ENCODE measurements around the gene ZNF619.

The ZNF619 gene

DNA sequence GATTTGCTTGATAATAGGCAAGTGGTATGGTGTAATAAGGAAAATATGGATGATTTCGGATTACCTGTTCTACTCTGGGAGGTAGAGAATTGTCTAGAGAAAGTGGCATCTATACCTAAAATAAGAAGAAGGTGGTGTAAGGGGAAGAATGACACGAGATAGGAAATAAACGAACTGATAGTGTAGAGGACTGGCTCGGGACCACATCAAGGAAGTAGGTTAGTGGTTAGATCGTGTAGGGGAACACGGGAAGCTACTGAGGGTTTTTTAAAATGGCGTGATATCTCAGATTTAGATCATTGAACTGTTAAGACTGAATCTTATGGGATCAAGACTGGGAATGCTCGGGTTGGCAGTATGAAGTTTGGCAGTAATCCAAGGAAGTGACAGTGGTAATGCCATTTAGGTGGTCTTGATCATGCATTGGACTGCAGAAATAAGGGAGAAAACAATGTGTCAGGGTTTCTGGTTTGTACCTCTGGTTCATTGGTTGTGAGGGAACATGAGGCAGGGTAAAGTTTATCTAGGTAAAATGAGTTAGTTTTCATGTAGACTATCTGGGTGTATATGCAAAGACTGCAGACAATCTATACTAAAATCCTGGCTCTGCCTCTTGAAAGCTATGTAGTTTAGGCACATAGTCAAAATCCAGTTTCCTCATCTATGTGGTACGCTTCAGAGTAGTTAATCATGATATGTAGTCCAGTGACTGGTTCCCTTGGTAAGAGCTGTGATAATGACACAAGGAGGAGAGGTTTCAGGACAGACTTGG is 12.4 kb upstream of the ZNF619 start:
- no peak for DNase-seq (ENCODE audit: extremely low read depth in 1 of 2, low read depth in 1 of 2)

GRCh38 chr3:40465111-40465407 is 11.9 kb upstream of the ZNF619 start:
- no peak for DNase-seq (ENCODE audit: extremely low read depth in 1 of 2, low read depth in 1 of 2)

- DNase-seq (ENCODE audit: extremely low read depth in 1 of 2, low read depth in 1 of 2): no peak
Measured at GRCh38 chr3:40465456-40465855, 11.5 kb upstream of the ZNF619 start.

GRCh38 chr3:40468018-40468417 is 8.9 kb upstream of the ZNF619 start:
- DNase-seq (ENCODE audit: extremely low read depth in 1 of 2, low read depth in 1 of 2): no peak

DNA sequence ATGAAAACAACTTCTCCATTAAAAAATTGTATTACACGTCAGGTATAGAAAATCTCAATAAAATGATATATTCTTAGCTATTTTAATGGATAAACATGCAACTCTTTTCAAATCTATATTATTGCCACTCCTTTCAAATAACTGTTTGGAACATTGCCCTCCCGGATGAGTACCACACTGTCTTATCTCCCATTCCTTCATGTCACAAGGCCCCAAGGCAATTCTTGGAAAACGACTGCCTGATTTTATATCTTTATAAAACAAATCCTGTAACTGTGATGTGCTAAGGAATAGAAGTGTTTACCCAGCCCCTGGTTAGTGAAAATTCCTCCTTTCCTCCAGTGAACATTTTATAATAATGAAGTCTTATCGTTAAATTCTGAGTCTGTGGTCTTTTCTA is 6.2 kb upstream of the ZNF619 start:
- no peak for DNase-seq (ENCODE audit: extremely low read depth in 1 of 2, low read depth in 1 of 2)

- no peak for DNase-seq (ENCODE audit: extremely low read depth in 1 of 2, low read depth in 1 of 2)
Measured at GRCh38 chr3:40477666-40478065, 744 bp downstream of the ZNF619 start.

GRCh38 chr3:40487172-40487571 is 10.2 kb downstream of the ZNF619 start:
- DNase-seq (ENCODE audit: extremely low read depth in 1 of 2, low read depth in 1 of 2): no peak

- no peak for DNase-seq (ENCODE audit: extremely low read depth in 1 of 2, low read depth in 1 of 2)
Measured at GRCh38 chr3:40490916-40491315, 14.0 kb downstream of the ZNF619 start.

- DNase-seq (ENCODE audit: extremely low read depth in 1 of 2, low read depth in 1 of 2): no peak
Measured at GRCh38 chr3:40494698-40495097, 17.8 kb downstream of the ZNF619 start.

- DNase-seq (ENCODE audit: extremely low read depth in 1 of 2, low read depth in 1 of 2): no peak
Measured at GRCh38 chr3:40497288-40497687, 20.4 kb downstream of the ZNF619 start.

DNA sequence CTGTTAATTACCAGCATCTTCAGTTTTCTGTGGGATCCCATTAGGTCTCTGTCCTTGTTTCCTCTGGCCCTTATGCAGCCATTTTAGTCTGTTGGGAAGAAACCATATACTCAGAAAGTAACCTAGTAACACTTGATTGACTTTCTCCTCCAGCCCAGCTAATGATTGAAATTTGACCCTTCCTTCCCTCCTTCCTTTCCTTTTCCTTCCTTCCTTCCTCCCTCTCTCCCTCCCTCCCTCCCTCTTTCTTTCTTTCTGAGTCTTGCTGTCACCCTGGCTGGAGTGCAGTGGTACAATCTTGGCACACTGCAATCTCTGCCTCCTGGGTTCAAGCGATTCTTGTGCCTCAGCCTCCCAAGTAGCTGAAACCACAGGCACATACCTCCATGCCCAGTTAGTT is 23.0 kb downstream of the ZNF619 start:
- no peak for DNase-seq (ENCODE audit: extremely low read depth in 1 of 2, low read depth in 1 of 2)

GRCh38 chr3:40502034-40502433 is 25.1 kb downstream of the ZNF619 start:
- no peak for DNase-seq (ENCODE audit: extremely low read depth in 1 of 2, low read depth in 1 of 2)

GRCh38 chr3:40504636-40505430 is 27.9 kb downstream of the ZNF619 start:
- DNase-seq (ENCODE audit: extremely low read depth in 1 of 2, low read depth in 1 of 2): no peak

DNA sequence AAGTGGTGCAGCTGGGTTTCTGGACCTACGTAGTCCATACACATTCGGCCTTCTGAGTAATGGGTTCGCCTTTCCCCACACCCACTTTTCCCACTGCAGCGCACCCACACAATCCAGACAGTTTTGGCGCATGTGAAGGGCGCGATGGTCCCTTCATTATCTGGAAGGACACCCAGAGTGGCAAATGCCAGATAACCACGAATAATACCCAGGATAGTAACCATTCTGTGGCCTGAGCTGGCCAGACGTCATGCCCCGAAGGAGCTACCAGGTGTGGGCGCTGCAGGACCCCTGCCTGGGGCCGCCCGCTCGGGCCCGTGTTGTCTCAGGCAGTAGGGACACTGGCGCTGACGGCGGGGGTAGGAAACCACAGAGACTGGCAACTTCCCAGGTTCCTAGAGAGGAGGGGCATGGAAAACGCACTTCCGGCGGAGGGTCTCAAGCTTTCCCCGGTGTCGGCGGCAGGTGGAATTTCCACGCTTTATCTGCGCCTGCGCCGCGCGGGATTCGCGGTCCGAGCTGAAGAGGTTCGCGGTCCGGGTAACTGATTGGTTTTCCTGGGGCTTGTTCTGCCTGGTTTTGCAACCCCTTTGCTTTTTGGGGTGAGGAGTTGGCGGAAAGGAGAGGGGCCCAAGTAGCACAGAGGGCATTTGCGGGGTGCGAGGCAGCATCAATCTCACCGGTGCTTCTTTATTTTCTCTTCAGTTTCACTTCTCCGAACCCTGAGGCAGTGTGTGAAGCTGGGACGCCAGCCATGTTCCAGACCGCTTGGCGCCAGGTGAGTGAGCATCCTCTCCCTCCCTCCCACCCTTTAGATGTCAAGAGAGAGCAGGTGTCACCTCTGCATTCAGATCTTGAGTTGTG is 28.9 kb downstream of the ZNF619 start, which contains the start of gene ZNF620:
Gene ZNF620 (plus strand): TSS at position 441 of the 864 bp plus-strand sequence. CDS start 314 bp downstream, at position 755.
- DNase-seq (ENCODE audit: extremely low read depth in 1 of 2, low read depth in 1 of 2): peak in 1 of 2 donors; percentile 38

DNA sequence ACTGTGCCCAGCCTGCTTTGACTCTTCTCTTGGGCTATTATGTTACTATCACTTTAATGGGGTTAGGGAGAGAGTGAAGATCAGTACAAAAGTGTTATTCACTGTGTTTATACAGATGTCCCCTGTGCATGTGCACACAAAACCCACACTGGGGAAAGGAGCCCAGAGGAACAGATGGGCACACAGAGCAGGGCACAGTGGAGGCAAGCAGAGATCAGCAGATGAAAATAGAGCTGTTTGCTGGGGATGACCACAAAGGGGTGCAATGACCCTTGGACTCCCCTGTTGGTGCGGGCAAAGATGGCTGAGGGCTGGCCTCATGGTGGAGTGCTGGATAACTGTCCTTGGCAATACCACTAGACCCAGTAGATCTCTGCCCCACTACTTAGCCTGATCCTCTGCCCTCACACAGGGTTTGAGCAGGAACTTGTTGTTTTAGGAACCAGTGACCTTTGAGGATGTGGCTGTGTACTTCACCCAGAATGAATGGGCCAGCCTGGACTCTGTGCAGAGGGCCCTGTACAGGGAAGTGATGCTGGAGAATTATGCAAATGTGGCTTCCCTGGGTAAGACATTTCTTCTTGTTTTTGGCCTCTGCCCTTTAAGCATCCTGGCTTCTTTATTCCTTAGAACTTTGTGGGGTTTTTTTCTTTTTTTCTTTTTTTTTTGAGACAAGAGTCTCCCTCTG is 34.3 kb downstream of the ZNF619 start:
- DNase-seq (ENCODE audit: extremely low read depth in 1 of 2, low read depth in 1 of 2): no peak

DNA sequence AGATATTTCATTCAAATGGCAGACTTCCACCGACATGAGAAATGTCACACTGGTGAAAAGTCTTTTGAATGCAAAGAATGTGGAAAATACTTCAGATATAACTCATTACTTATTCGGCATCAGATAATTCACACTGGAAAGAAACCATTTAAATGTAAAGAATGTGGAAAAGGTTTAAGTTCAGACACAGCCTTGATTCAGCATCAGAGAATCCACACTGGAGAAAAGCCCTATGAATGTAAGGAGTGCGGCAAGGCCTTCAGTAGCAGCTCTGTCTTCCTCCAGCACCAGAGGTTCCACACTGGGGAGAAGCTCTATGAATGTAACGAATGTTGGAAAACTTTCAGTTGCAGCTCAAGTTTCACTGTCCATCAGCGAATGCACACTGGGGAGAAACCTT is 39.3 kb downstream of the ZNF619 start:
- no peak for DNase-seq (ENCODE audit: extremely low read depth in 1 of 2, low read depth in 1 of 2)

DNA sequence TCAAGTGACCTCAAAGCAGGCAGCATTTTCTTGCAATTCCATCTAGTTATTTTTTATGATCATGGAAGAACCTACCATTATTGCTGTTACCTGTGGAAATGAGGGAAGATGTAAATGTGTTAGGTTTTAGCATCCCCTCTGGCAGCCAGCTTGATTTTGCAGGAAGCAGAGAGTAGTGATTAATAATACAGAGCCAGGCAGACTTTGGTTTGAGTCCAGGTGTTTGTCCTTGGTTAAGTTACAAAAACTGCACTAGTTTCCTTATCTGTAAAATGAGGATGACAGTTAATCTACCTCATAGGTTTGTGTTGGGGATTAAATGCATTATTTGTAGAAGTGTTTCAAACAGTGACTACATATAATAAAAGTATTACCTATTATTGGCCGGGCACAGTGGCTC is 41.1 kb downstream of the ZNF619 start:
- DNase-seq (ENCODE audit: extremely low read depth in 1 of 2, low read depth in 1 of 2): no peak

DNA sequence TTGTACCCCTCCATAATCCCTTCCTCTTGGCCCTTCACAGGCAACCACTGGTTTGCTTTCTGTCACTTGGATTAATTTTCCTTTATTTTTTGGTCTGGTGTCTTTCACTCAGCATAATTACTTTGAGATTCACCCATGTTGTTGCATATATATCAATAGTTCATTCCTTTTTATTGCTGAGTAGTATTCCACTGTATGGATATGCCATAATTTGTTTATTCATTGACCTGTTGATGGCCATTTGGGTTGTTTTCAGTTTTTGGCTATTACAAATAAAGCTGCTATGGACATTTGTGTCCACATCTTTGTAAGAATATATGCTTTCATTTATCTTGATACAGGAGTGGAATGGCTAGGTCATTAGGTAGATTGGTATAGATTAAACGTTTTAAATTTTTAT is 41.9 kb downstream of the ZNF619 start:
- no peak for DNase-seq (ENCODE audit: extremely low read depth in 1 of 2, low read depth in 1 of 2)

- DNase-seq (ENCODE audit: extremely low read depth in 1 of 2, low read depth in 1 of 2): no peak
Measured at GRCh38 chr3:40521254-40521653, 44.3 kb downstream of the ZNF619 start.

DNA sequence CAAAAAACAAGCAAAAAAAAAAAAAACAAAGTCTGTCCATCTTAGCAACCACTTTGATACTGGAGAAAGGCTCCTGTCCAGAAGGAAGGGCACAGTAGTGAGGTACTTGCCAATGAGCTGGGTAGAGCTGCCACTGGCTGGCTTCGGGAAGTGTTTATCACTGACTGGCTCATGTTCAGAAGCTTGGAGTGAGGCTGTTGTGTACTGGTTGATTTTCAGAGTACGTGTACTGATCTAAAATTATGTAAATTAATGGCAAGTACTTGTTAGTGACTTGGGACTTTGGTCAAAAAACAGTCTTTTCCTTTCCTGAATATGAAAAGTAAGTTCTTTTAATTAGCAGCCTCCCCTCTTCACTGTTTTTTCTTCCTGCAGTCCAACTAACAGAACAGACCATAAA is 46.9 kb downstream of the ZNF619 start:
- no peak for DNase-seq (ENCODE audit: extremely low read depth in 1 of 2, low read depth in 1 of 2)

GRCh38 chr3:40524222-40524567 is 47.3 kb downstream of the ZNF619 start:
- DNase-seq (ENCODE audit: extremely low read depth in 1 of 2, low read depth in 1 of 2): no peak
